Mononuclear cell (primary cell): Measurements from ENCODE around the gene RAX2. TPM values are rescaled to one million over a fixed set of nuclear protein-coding genes. Genes with fewer than 3 reads are reported as not detected.

ENCODE experiments used
- H3K27me3 ChIP-seq: 2 replicates; pipeline ENCODE4 v1.6.0; 2011; ENCODE audit warnings: low read length, control low read depth; ENCODE audit not compliant: insufficient read depth
- H3K4me1 ChIP-seq: 2 replicates; pipeline ENCODE4 v1.5.1; 2011; ENCODE audit warnings: mild to moderate bottlenecking, low read length, control low read depth; ENCODE audit not compliant: insufficient read depth
- H3K4me3 ChIP-seq: 2 replicates; pipeline ENCODE4 v1.5.1; 2011; ENCODE audit warnings: mild to moderate bottlenecking, low read length, moderate library complexity
- H3K9me3 ChIP-seq: 2 replicates; pipeline ENCODE4 v1.5.1; 2011; ENCODE audit warnings: low read depth, mild to moderate bottlenecking, control low read depth, low read length
- total RNA-seq: library from RNA; depleted of rRNA; stranded (reverse); fragments of >200 nt; gene quantifications from one replicate; pipeline ENCODE4 v1.2.3, GENCODE V29; 2012

Gene RAX2
- total RNA-seq, 1 donor = not detected

DNA sequence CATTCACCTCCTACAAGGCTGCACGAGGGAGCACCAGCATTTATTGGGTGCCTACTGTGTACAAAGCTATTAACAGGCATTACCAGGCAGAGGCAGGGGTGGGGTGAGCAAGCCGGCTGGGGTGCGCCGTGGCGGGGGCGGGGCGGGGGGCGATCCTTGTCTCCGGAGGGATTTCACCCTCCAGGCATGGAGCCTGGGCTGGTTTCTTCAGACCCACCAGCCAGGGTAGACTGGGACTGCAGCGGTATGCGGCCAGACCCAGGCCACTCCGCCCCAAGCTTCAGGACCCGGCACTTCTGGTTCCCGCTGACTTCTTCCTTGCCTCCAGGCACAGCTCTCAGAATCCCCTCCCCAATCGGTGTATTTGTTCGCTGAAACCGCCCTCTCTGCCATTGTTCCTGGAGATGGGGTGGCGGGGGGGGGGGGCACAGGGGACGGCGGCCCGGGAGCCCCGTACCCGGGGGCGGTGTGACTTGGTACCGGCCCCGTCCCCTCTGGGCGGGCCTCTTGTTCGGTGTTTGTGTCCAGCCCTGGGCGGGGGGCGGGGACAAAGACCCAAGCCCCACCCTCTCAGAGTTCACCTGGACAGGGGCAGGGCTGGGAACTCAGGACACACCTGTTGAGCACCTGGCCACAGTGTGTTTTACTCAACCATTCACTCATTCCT lies 49.5 kb downstream of the RAX2 start:
- Histone ChIP-seq H3K4me3 (no peak overlapping the region), H3K4me1 (peaks cover 10% of the 10 kb centered on the region), H3K9me3 (no peaks in the 10 kb centered on the region), H3K27me3 (peaks cover 24% of the 10 kb centered on the region)

- Histone ChIP-seq H3K9me3 (no peaks in the 10 kb centered on the region), H3K4me3 (peak overlapping the region; percentile 15)
Measured at GRCh38 chr19:3721887-3722442, 50.1 kb downstream of the RAX2 start.

GRCh38 chr19:3721131-3721886 lies 50.7 kb downstream of the RAX2 start:
- Histone ChIP-seq H3K27me3 (peaks cover 24% of the 10 kb centered on the region), H3K4me1 (peaks cover 10% of the 10 kb centered on the region), H3K4me3 (peak overlapping the region; percentile 15), H3K9me3 (no peaks in the 10 kb centered on the region)

More at GRCh38 chr19:3721887-3722442, 50.1 kb downstream of the RAX2 start:
- Histone ChIP-seq H3K4me1 (peaks cover 10% of the 10 kb centered on the region), H3K27me3 (peaks cover 24% of the 10 kb centered on the region)

DNA sequence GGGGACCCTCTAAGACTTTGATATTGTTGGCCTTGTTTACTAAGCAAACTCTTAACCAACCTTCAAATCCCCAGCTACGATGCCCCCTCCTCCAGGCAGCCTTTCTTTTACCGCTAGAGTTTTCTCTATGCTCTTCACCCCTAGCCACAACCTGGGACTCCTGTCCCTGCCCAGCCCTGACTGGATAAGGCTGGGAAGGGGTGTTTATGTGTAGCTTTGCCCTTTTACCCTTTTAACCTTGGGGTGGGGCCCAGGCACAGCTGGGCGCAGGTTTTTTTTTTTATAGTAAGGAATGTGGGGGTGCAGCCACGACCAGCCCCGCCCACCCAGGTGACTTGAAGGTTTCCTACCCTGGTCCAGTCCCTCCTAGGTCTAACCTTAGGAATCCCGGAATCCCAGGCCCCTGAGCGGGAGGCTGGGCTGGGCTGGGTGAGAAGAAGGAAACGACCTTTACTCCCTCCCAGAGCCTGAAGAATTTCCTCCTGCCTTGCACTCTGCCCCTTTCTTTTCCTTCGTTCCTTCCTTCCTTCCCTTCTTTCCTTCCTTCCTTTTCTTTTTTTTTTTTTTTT lies 51.6 kb downstream of the RAX2 start:
- peaks cover 10% of the 10 kb centered on the region for H3K4me1 ChIP-seq
- H3K4me3 ChIP-seq = no peak overlapping the region
- H3K27me3 ChIP-seq = peaks cover 24% of the 10 kb centered on the region
- H3K9me3 ChIP-seq = no peaks in the 10 kb centered on the region

DNA sequence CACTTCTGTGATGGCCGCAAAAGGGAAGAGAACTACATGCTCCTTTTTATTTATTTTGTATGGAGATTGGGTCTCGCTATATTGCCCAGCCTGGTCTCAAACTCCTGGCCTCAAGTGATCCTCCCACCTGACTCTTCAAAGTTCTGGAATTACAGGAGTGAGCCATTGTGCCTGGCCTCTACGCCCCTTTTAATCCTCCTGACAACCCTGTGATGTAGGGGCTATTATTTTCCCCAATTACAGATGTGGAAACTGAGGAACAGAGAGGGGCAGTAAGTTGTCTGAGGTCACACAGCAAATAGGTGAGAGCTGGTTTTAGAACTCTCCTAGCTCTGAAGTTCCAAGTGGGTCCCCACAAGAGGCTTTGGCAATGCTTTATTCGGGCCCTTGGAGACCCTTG lies 52.2 kb downstream of the RAX2 start:
- H3K4me1 ChIP-seq = peaks cover 10% of the 10 kb centered on the region
- no peaks in the 10 kb centered on the region for H3K9me3 ChIP-seq
- H3K4me3 ChIP-seq = no peak overlapping the region
- H3K27me3 ChIP-seq = peaks cover 24% of the 10 kb centered on the region

Other genes with a start within 250 kb of the RAX2 start
- gene TEKTIP1, start 233.1 kb downstream of the RAX2 start, total RNA-seq = 0.84 TPM
- gene MFSD12, start 214.6 kb downstream of the RAX2 start, total RNA-seq = 37.8 TPM
- 34.7 TPM for gene HMG20B, start 199.3 kb downstream of the RAX2 start, total RNA-seq
- 0.21 TPM for gene GIPC3, start 186.8 kb downstream of the RAX2 start, total RNA-seq
- 1.8 TPM for gene TBXA2R, start 165.4 kb downstream of the RAX2 start, total RNA-seq
- 12.2 TPM for gene CACTIN, start 145.4 kb downstream of the RAX2 start, total RNA-seq
- 8.4 TPM for gene PIP5K1C, start 71.8 kb downstream of the RAX2 start, total RNA-seq
- 5.7 TPM for gene TJP3, start 63.8 kb downstream of the RAX2 start, total RNA-seq
- 47.6 TPM for gene APBA3, start 10.5 kb downstream of the RAX2 start, total RNA-seq
- gene MRPL54, start 9.5 kb downstream of the RAX2 start, total RNA-seq = 40.4 TPM
- 31.6 TPM for gene MATK, start 14.2 kb upstream of the RAX2 start, total RNA-seq
- gene ZFR2, start 96.8 kb upstream of the RAX2 start, total RNA-seq = 0.21 TPM
- gene ATCAY, start 108.5 kb upstream of the RAX2 start, total RNA-seq = not detected
- not detected for gene NMRK2, start 160.8 kb upstream of the RAX2 start, total RNA-seq
- gene DAPK3, start 198.9 kb upstream of the RAX2 start, total RNA-seq = 17.8 TPM
- gene EEF2, start 213.2 kb upstream of the RAX2 start, total RNA-seq = 1,886 TPM
- 12.0 TPM for gene PIAS4, start 235.5 kb upstream of the RAX2 start, total RNA-seq